Keratinocyte (primary cell): ENCODE results near the gene PPP1R14B.

Experiments used
- EZH2 ChIP-seq: IDR thresholded peaks from one replicate; pipeline ENCODE4 v1.6.1; 2012; ENCODE audit warnings: inconsistent platforms, mild to moderate bottlenecking, low read length, moderate library complexity
- TF ChIP-seq, protein P1 (sequence below), 3 experiments: IDR thresholded peaks in 1 of 3; conservative IDR thresholded peaks in 1 of 3; optimal IDR thresholded peaks in 1 of 3; 2 replicates in 2 of 3; 3 replicates in 1 of 3; pipeline versions ENCODE3 to v1.5.1; 2011; ENCODE audit warnings: low read length in 3 of 3, mild to moderate bottlenecking in 3 of 3, moderate library complexity in 2 of 3, control low read depth in 1 of 3, inconsistent platforms in 1 of 3; ENCODE audit not compliant: insufficient read depth in 2 of 3; ENCODE audit errors: extremely low read depth in 1 of 3

GRCh38 chr11:64241241-64241490 lies 5.6 kb downstream of the PPP1R14B start:
- no peak for TF ChIP-seq EZH2
- TF ChIP-seq, protein P1, sequence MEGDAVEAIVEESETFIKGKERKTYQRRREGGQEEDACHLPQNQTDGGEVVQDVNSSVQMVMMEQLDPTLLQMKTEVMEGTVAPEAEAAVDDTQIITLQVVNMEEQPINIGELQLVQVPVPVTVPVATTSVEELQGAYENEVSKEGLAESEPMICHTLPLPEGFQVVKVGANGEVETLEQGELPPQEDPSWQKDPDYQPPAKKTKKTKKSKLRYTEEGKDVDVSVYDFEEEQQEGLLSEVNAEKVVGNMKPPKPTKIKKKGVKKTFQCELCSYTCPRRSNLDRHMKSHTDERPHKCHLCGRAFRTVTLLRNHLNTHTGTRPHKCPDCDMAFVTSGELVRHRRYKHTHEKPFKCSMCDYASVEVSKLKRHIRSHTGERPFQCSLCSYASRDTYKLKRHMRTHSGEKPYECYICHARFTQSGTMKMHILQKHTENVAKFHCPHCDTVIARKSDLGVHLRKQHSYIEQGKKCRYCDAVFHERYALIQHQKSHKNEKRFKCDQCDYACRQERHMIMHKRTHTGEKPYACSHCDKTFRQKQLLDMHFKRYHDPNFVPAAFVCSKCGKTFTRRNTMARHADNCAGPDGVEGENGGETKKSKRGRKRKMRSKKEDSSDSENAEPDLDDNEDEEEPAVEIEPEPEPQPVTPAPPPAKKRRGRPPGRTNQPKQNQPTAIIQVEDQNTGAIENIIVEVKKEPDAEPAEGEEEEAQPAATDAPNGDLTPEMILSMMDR (optimal IDR thresholded peaks at IDR 0.05 in 1 of 3, IDR thresholded peaks at IDR 0.05 in 1 of 3, conservative IDR thresholded peaks at IDR 0.05 in 1 of 3; ENCODE audit: extremely low read depth in 1 of 3, insufficient read depth in 2 of 3, low read length in 3 of 3): no peak
